CD14-positive monocyte (primary cell): ENCODE data around the gene ANAPC4. TPM values are rescaled to one million over a fixed set of nuclear protein-coding genes. Genes with fewer than 3 reads are reported as not detected.

Source experiments
- DNase-seq, 3 donors: peaks; one replicate each; pipeline ENCODE4 v3.0.0-alpha.2; 2011 to 2022
- H2AFZ ChIP-seq: 2 replicates; pipeline ENCODE4 v1.6.0; 2012; ENCODE audit warnings: mild to moderate bottlenecking, low read depth, low read length, inconsistent platforms; ENCODE audit not compliant: insufficient read depth, poor library complexity, severe bottlenecking
- H3K27ac ChIP-seq, 2 donors: 1 replicate in 1 of 2; 2 replicates in 1 of 2; pipeline ENCODE4 v1.5.1; 2012 to 2013; ENCODE audit warnings: low read length in 2 of 2, control low read depth in 1 of 2, inconsistent platforms in 1 of 2, low read depth in 1 of 2, mild to moderate bottlenecking in 1 of 2
- H3K27me3 ChIP-seq, 2 donors: one replicate each; pipeline versions ENCODE4 v1.6.0 to v1.6.1; 2011 to 2013; ENCODE audit warnings: low read length in 2 of 2; ENCODE audit not compliant: control insufficient read depth in 2 of 2, insufficient read depth in 2 of 2
- H3K36me3 ChIP-seq, 2 donors: replicated peaks in 1 of 2; 1 replicate in 1 of 2; 2 replicates in 1 of 2; pipeline versions ENCODE4 v1.5.1 to v1.6.1; 2012 to 2013; ENCODE audit warnings: low read length in 2 of 2, control low read depth in 1 of 2, inconsistent platforms in 1 of 2, mild to moderate bottlenecking in 1 of 2; ENCODE audit not compliant: insufficient read depth in 2 of 2, control insufficient read depth in 1 of 2
- H3K4me1 ChIP-seq, 2 donors: 1 replicate in 1 of 2; 2 replicates in 1 of 2; pipeline versions ENCODE4 v1.5.1 to v1.6.1; 2012 to 2013; ENCODE audit warnings: low read length in 2 of 2, control low read depth in 1 of 2, inconsistent platforms in 1 of 2, mild to moderate bottlenecking in 1 of 2, moderate library complexity in 1 of 2; ENCODE audit not compliant: insufficient read depth in 2 of 2, control insufficient read depth in 1 of 2
- H3K4me2 ChIP-seq: replicated peaks from 2 replicates; pipeline ENCODE3; 2012; ENCODE audit warnings: low read length, moderate library complexity, mild to moderate bottlenecking; ENCODE audit not compliant: poor library complexity, severe bottlenecking; ENCODE audit errors: extremely low read depth
- H3K4me3 ChIP-seq, 3 experiments: fragments of 200-600 bp in 1 of 3; sonication (generic) in 1 of 3; replicated peaks in 1 of 3; 1 replicate in 2 of 3; 2 replicates in 1 of 3; pipeline ENCODE4 v1.5.1; 2011 to 2013; ENCODE audit warnings: low read length in 3 of 3, mild to moderate bottlenecking in 3 of 3, control low read depth in 2 of 3, low read depth in 2 of 3, inconsistent platforms in 1 of 3, moderate library complexity in 1 of 3
- H3K79me2 ChIP-seq: 2 replicates; pipeline ENCODE4 v1.6.0; 2012; ENCODE audit warnings: mild to moderate bottlenecking, control low read depth, inconsistent platforms, low read length, moderate library complexity; ENCODE audit not compliant: insufficient read depth
- H3K9ac ChIP-seq: 2 replicates; pipeline ENCODE4 v1.6.0; 2017; ENCODE audit warnings: low read length, mild to moderate bottlenecking; ENCODE audit not compliant: insufficient read depth, poor library complexity, severe bottlenecking
- H3K9me3 ChIP-seq, 2 donors: replicated peaks in 1 of 2; 1 replicate in 1 of 2; 2 replicates in 1 of 2; pipeline versions ENCODE4 v1.5.1 to v1.6.1; 2012 to 2013; ENCODE audit warnings: low read length in 2 of 2, control low read depth in 1 of 2; ENCODE audit not compliant: control insufficient read depth in 1 of 2, insufficient read depth in 1 of 2
- H4K20me1 ChIP-seq: 2 replicates; pipeline ENCODE4 v1.6.0; 2012; ENCODE audit warnings: mild to moderate bottlenecking, low read length, control low read depth, moderate library complexity; ENCODE audit not compliant: insufficient read depth
- H3K27ac Mint-ChIP-seq, 7 donors: one replicate each; pipeline ENCODE4 v1.8.0; 2020; ENCODE audit warnings: mild to moderate bottlenecking in 7 of 7, mixed read lengths in 7 of 7, moderate library complexity in 6 of 7, inconsistent platforms in 2 of 7
- H3K27me3 Mint-ChIP-seq, 3 donors: one replicate each; pipeline ENCODE4 v1.8.0; 2021 to 2022; ENCODE audit warnings: low read depth in 3 of 3, mild to moderate bottlenecking in 3 of 3, mixed read lengths in 3 of 3, moderate library complexity in 3 of 3, inconsistent platforms in 1 of 3
- H3K36me3 Mint-ChIP-seq, 2 donors: one replicate each; pipeline ENCODE4 v1.8.0; 2020; ENCODE audit warnings: mixed read lengths in 2 of 2, inconsistent platforms in 1 of 2, mild to moderate bottlenecking in 1 of 2
- H3K4me1 Mint-ChIP-seq: one replicate; pipeline ENCODE4 v1.8.0; 2020; ENCODE audit warnings: mild to moderate bottlenecking, mixed read lengths
- H3K4me3 Mint-ChIP-seq, 2 donors: one replicate each; pipeline ENCODE4 v1.8.0; 2020; ENCODE audit warnings: mild to moderate bottlenecking in 2 of 2, mixed read lengths in 2 of 2, moderate library complexity in 1 of 2
- H3K9me3 Mint-ChIP-seq, 7 donors: one replicate each; pipeline ENCODE4 v1.8.0; 2020 to 2022; ENCODE audit warnings: mixed read lengths in 7 of 7, mild to moderate bottlenecking in 6 of 7, moderate library complexity in 6 of 7, inconsistent platforms in 2 of 7
- WGBS: methylation state at CpG from one replicate; pipeline ENCODE4 v1.1.5; 2013; ENCODE audit warnings: missing lambda C conversion rate; ENCODE audit not compliant: insufficient coverage; 5-methylcytosine and 5-hydroxymethylcytosine counted together
- intact Hi-C, 2 donors: fragments of 100-400 bp; cut with micrococcal nuclease; formaldehyde crosslinking; loops; one replicate each; pipeline versions ENCODE4 v1.15.0 to v1.15.1; 2023
- polyA plus RNA-seq, 3 donors: library from polyadenylated mRNA; depleted of rRNA in 1 of 3; unstranded in 2 of 3; stranded (reverse) in 1 of 3; fragments of 300-500 nt in 2 of 3; fragments of >200 nt in 1 of 3; fragmentation: Illumina TruSeq in 2 of 3; gene quantifications; 1 replicate in 2 of 3; 2 replicates in 1 of 3; pipeline ENCODE4 v1.2.3, GENCODE V29; 2012 to 2021
- TF ChIP-seq, protein P1 (sequence below): fragments of 200-600 bp; IDR thresholded peaks from one replicate; pipeline ENCODE4 v1.8.0; 2022; ENCODE audit warnings: antibody characterized with exemption, mild to moderate bottlenecking

Gene ANAPC4
- polyA plus RNA-seq, 3 donors, result 12.7 to 22.9 (median 15.1) TPM

GRCh38 chr4:25421816-25422525 is 44.9 kb downstream of the ANAPC4 start:
- Mint-ChIP-seq H3K27ac (peak overlapping the region in 5 of 7 donors; percentile 69 to 77 (median 76)), H3K27me3 (no peaks in the 10 kb centered on the region), H3K4me1 (peaks cover 11% of the 10 kb centered on the region), H3K9me3 (no peaks in the 10 kb centered on the region), H3K4me3 (peak overlapping the region in 1 of 2 donors; percentile 39), H3K36me3 (peaks cover 25 to 27% of the 10 kb centered on the region in 2 donors)
- H3K27me3 ChIP-seq, result no peaks in the 10 kb centered on the region
- H2AFZ ChIP-seq, result no peak overlapping the region
- 8% methylated on average over 2 of the region's 5 CpGs for WGBS
- H3K9me3 ChIP-seq, result no peaks in the 10 kb centered on the region
- peaks cover 28 to 30% of the 10 kb centered on the region in 2 donors for H3K36me3 ChIP-seq
- intact Hi-C loops, result no loop called here
- DNase-seq, result peak in 2 of 3 donors; percentile 5 to 8
- TF ChIP-seq, protein P1, sequence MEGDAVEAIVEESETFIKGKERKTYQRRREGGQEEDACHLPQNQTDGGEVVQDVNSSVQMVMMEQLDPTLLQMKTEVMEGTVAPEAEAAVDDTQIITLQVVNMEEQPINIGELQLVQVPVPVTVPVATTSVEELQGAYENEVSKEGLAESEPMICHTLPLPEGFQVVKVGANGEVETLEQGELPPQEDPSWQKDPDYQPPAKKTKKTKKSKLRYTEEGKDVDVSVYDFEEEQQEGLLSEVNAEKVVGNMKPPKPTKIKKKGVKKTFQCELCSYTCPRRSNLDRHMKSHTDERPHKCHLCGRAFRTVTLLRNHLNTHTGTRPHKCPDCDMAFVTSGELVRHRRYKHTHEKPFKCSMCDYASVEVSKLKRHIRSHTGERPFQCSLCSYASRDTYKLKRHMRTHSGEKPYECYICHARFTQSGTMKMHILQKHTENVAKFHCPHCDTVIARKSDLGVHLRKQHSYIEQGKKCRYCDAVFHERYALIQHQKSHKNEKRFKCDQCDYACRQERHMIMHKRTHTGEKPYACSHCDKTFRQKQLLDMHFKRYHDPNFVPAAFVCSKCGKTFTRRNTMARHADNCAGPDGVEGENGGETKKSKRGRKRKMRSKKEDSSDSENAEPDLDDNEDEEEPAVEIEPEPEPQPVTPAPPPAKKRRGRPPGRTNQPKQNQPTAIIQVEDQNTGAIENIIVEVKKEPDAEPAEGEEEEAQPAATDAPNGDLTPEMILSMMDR, result no peak
- H4K20me1 ChIP-seq, result no peaks in the 10 kb centered on the region
- peak overlapping the region; percentile 16 for H3K9ac ChIP-seq
- no peaks in the 10 kb centered on the region for H3K79me2 ChIP-seq
- H3K4me3 ChIP-seq, result no peak overlapping the region
- H3K4me1 ChIP-seq, result peaks cover 8 to 9% of the 10 kb centered on the region in 2 donors
- peak overlapping the region in 1 of 2 donors; percentile 51 for H3K27ac ChIP-seq
- no peak overlapping the region for H3K4me2 ChIP-seq

- no peak overlapping the region for H3K4me3 Mint-ChIP-seq
- WGBS, result 100% methylated on average over 1 of the region's 1 CpG
- H3K27ac ChIP-seq, result no peak overlapping the region
- peaks cover 13 to 14% of the 10 kb centered on the region in 2 donors for H3K36me3 ChIP-seq
- no peak overlapping the region for H3K4me2 ChIP-seq
- no peak overlapping the region for H2AFZ ChIP-seq
- DNase-seq, result no peak
- H3K4me3 ChIP-seq, result no peak overlapping the region
- peaks cover 4 to 6% (median 4%) of the 10 kb centered on the region in 3 donors for H3K27me3 Mint-ChIP-seq
- H3K9me3 Mint-ChIP-seq, result peaks cover 0 to 7% (median 2%) of the 10 kb centered on the region in 7 donors
- H3K79me2 ChIP-seq, result no peaks in the 10 kb centered on the region
- H3K36me3 Mint-ChIP-seq, result peaks cover 11 to 12% of the 10 kb centered on the region in 2 donors
- peaks cover 11% of the 10 kb centered on the region for H3K4me1 Mint-ChIP-seq
- no peak overlapping the region for H3K9ac ChIP-seq
- no peaks in the 10 kb centered on the region for H3K27me3 ChIP-seq
- peaks cover 8 to 9% of the 10 kb centered on the region in 2 donors for H3K4me1 ChIP-seq
- TF ChIP-seq, protein P1, result no peak
- H3K9me3 ChIP-seq, result no peaks in the 10 kb centered on the region
- no peaks in the 10 kb centered on the region for H4K20me1 ChIP-seq
- H3K27ac Mint-ChIP-seq, result peak overlapping the region in 2 of 7 donors; percentile 2 to 45
- intact Hi-C loops, result no loop called here
Measured at GRCh38 chr4:25423548-25423947, 46.5 kb downstream of the ANAPC4 start.
